Measurements from ENCODE around the gene KRI1.

Gene KRI1

GRCh38 chr19:10553943-10554381, 11.8 kb downstream of the KRI1 start:
- Histone ChIP-seq H3K4me1 (ENCODE audit: control insufficient read depth in 1 of 2, insufficient read depth in 2 of 2, low read length in 2 of 2) (no peaks in the 10 kb centered on the region), H4K91ac (ENCODE audit: low read depth, low read length) (no peak overlapping the region), H3K9me3 (ENCODE audit: insufficient read depth, low read depth, low read length) (peaks cover 5% of the 10 kb centered on the region), H3K79me2 (ENCODE audit: control insufficient read depth, insufficient read depth, low read length, poor library complexity) (no peaks in the 10 kb centered on the region), H4K8ac (ENCODE audit: low read depth, low read length) (no peak overlapping the region), H3K27ac (ENCODE audit: low read depth, low read length) (no peak overlapping the region), H2BK12ac (ENCODE audit: low read length) (no peak overlapping the region), H2AFZ (ENCODE audit: insufficient read depth, low read length, poor library complexity) (no peak overlapping the region), H3K23ac (ENCODE audit: low read length) (no peak overlapping the region), H2AK5ac (ENCODE audit: low read length) (no peak overlapping the region), H3K27me3 (ENCODE audit: insufficient read depth, low read length) (no peaks in the 10 kb centered on the region), H3K4me3 (ENCODE audit: low read depth, low read length) (no peak overlapping the region), H3K9ac (ENCODE audit: low read length) (no peak overlapping the region), H3K36me3 (ENCODE audit: control insufficient read depth in 1 of 2, insufficient read depth in 2 of 2, low read length in 2 of 2) (peaks cover 54 to 63% of the 10 kb centered on the region in 2 experiments), H3K4me2 (ENCODE audit: low read length) (no peak overlapping the region), H3K18ac (ENCODE audit: low read length) (no peak overlapping the region), H4K12ac (ENCODE audit: low read depth, low read length) (no peak overlapping the region), H3K79me1 (ENCODE audit: low read length) (no peaks in the 10 kb centered on the region), H3K14ac (ENCODE audit: low read length) (no peak overlapping the region), H3K4ac (ENCODE audit: low read depth, low read length) (no peak overlapping the region), H2BK120ac (ENCODE audit: insufficient read depth, low read length, poor library complexity) (no peak overlapping the region), H2BK5ac (ENCODE audit: low read depth, low read length, poor library complexity) (no peak overlapping the region)
- no CpG with 5 or more reads among the region's 12 CpGs for WGBS (ENCODE audit: extremely low coverage, insufficient coverage, insufficient read length)
- DNase-seq = no peak

- Histone ChIP-seq H3K79me2 (ENCODE audit: control insufficient read depth, insufficient read depth, low read length, poor library complexity) (no peaks in the 10 kb centered on the region), H3K79me1 (ENCODE audit: low read length) (no peaks in the 10 kb centered on the region), H3K14ac (ENCODE audit: low read length) (no peak overlapping the region), H3K18ac (ENCODE audit: low read length) (no peak overlapping the region), H3K27ac (ENCODE audit: low read depth, low read length) (no peak overlapping the region), H2AK5ac (ENCODE audit: low read length) (no peak overlapping the region), H4K12ac (ENCODE audit: low read depth, low read length) (no peak overlapping the region), H3K4me3 (ENCODE audit: low read depth, low read length) (no peak overlapping the region), H3K9me3 (ENCODE audit: insufficient read depth, low read depth, low read length) (peaks cover 5% of the 10 kb centered on the region), H3K23ac (ENCODE audit: low read length) (no peak overlapping the region), H4K8ac (ENCODE audit: low read depth, low read length) (no peak overlapping the region), H2AFZ (ENCODE audit: insufficient read depth, low read length, poor library complexity) (no peak overlapping the region), H2BK120ac (ENCODE audit: insufficient read depth, low read length, poor library complexity) (no peak overlapping the region), H3K36me3 (ENCODE audit: control insufficient read depth in 1 of 2, insufficient read depth in 2 of 2, low read length in 2 of 2) (peaks cover 54 to 67% of the 10 kb centered on the region in 2 experiments), H3K4me2 (ENCODE audit: low read length) (no peak overlapping the region), H3K9ac (ENCODE audit: low read length) (no peak overlapping the region), H2BK12ac (ENCODE audit: low read length) (no peak overlapping the region), H3K4me1 (ENCODE audit: control insufficient read depth in 1 of 2, insufficient read depth in 2 of 2, low read length in 2 of 2) (no peaks in the 10 kb centered on the region), H2BK5ac (ENCODE audit: low read depth, low read length, poor library complexity) (no peak overlapping the region), H4K91ac (ENCODE audit: low read depth, low read length) (no peak overlapping the region), H3K4ac (ENCODE audit: low read depth, low read length) (no peak overlapping the region), H3K27me3 (ENCODE audit: insufficient read depth, low read length) (no peaks in the 10 kb centered on the region)
- DNase-seq = no peak
- no CpG with 5 or more reads among the region's 13 CpGs for WGBS (ENCODE audit: extremely low coverage, insufficient coverage, insufficient read length)
These were observed 12.6 kb downstream of the KRI1 start for GRCh38 chr19:10553087-10553667.

DNA sequence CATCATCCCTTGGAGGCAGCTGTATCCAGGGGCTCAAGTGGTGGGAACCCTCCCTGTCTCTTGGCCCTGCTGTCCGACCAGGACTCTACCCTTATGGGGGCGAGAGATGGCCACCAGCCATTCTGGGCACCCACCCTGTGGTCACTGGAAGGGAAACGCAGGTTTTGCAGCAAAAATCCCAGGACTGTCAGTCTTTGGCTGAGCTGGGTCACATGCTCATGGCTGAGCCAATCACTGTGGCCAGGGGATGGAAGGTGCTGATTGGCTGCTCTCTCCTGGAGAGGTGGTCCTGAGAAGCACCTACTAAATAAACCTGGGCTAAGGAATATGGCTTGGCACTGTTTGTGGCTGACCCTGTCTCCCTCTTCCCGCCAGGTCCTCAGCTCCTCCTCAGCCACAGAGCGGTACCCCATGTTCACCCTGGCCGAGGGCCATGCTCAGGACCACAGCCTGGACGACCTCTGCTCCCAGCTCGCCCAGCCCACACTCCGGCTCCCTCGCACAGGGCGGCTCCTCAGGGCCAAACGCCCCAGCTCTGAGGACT, 13.2 kb downstream of the KRI1 start:
- no peak overlapping the region for H4K12ac ChIP-seq (ENCODE audit: low read depth, low read length)
- H2BK12ac ChIP-seq (ENCODE audit: low read length) = no peak overlapping the region
- H2BK120ac ChIP-seq (ENCODE audit: insufficient read depth, low read length, poor library complexity) = no peak overlapping the region
- H3K9me3 ChIP-seq (ENCODE audit: insufficient read depth, low read depth, low read length) = peaks cover 5% of the 10 kb centered on the region
- H3K36me3 ChIP-seq (ENCODE audit: control insufficient read depth in 1 of 2, insufficient read depth in 2 of 2, low read length in 2 of 2) = peaks cover 48 to 61% of the 10 kb centered on the region in 2 experiments
- no peaks in the 10 kb centered on the region for H3K79me1 ChIP-seq (ENCODE audit: low read length)
- DNase-seq = no peak
- no peak overlapping the region for H4K91ac ChIP-seq (ENCODE audit: low read depth, low read length)
- H3K9ac ChIP-seq (ENCODE audit: low read length) = no peak overlapping the region
- H3K4me2 ChIP-seq (ENCODE audit: low read length) = no peak overlapping the region
- no peak overlapping the region for H4K8ac ChIP-seq (ENCODE audit: low read depth, low read length)
- H3K4ac ChIP-seq (ENCODE audit: low read depth, low read length) = no peak overlapping the region
- H3K18ac ChIP-seq (ENCODE audit: low read length) = no peak overlapping the region
- H3K4me1 ChIP-seq (ENCODE audit: control insufficient read depth in 1 of 2, insufficient read depth in 2 of 2, low read length in 2 of 2) = no peaks in the 10 kb centered on the region
- no peak overlapping the region for H2AFZ ChIP-seq (ENCODE audit: insufficient read depth, low read length, poor library complexity)
- no peak overlapping the region for H3K23ac ChIP-seq (ENCODE audit: low read length)
- H3K79me2 ChIP-seq (ENCODE audit: control insufficient read depth, insufficient read depth, low read length, poor library complexity) = no peaks in the 10 kb centered on the region
- H3K27ac ChIP-seq (ENCODE audit: low read depth, low read length) = no peak overlapping the region
- H3K4me3 ChIP-seq (ENCODE audit: low read depth, low read length) = no peak overlapping the region
- no peaks in the 10 kb centered on the region for H3K27me3 ChIP-seq (ENCODE audit: insufficient read depth, low read length)
- no peak overlapping the region for H2BK5ac ChIP-seq (ENCODE audit: low read depth, low read length, poor library complexity)
- no peak overlapping the region for H2AK5ac ChIP-seq (ENCODE audit: low read length)
- WGBS (ENCODE audit: extremely low coverage, insufficient coverage, insufficient read length) = no CpG with 5 or more reads among the region's 12 CpGs
- H3K14ac ChIP-seq (ENCODE audit: low read length) = no peak overlapping the region

DNA sequence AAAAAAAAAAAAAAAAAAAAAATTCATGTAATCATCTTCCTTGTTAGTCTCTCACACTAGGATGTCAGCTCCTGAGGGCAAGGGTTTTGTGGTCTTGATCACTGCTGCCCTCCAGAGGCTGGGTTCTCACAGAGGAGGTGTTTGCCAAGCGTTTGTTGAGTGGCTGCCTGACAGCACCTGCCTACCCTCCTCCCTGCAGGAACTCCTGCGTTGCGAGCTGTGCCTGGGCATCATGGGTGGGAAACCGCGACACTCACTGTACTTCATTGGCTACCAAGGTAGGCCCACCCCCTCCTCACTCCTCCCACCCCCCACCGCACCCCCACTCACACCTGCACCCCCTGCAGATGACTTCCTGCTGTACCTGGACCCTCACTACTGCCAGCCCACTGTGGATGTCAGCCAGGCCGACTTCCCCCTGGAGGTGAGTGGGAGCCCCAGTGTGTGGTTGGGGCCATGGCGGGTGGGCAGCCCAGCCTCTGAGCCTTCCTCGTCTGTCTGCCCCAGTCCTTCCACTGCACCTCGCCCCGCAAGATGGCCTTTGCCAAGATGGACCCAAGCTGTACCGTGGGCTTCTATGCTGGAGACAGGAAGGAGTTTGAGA, 14.0 kb downstream of the KRI1 start:
- no peak overlapping the region for H4K8ac ChIP-seq (ENCODE audit: low read depth, low read length)
- H4K91ac ChIP-seq (ENCODE audit: low read depth, low read length) = no peak overlapping the region
- H3K9ac ChIP-seq (ENCODE audit: low read length) = no peak overlapping the region
- no peak overlapping the region for H2BK5ac ChIP-seq (ENCODE audit: low read depth, low read length, poor library complexity)
- H3K79me1 ChIP-seq (ENCODE audit: low read length) = no peaks in the 10 kb centered on the region
- peak; percentile 84 to 89 for DNase-seq
- no peak overlapping the region for H3K4me2 ChIP-seq (ENCODE audit: low read length)
- H3K27me3 ChIP-seq (ENCODE audit: insufficient read depth, low read length) = no peaks in the 10 kb centered on the region
- peaks cover 3% of the 10 kb centered on the region for H3K9me3 ChIP-seq (ENCODE audit: insufficient read depth, low read depth, low read length)
- H3K4me1 ChIP-seq (ENCODE audit: control insufficient read depth in 1 of 2, insufficient read depth in 2 of 2, low read length in 2 of 2) = no peaks in the 10 kb centered on the region
- no peak overlapping the region for H3K23ac ChIP-seq (ENCODE audit: low read length)
- no peak overlapping the region for H2BK12ac ChIP-seq (ENCODE audit: low read length)
- no peak overlapping the region for H2BK120ac ChIP-seq (ENCODE audit: insufficient read depth, low read length, poor library complexity)
- no peak overlapping the region for H3K27ac ChIP-seq (ENCODE audit: low read depth, low read length)
- WGBS (ENCODE audit: extremely low coverage, insufficient coverage, insufficient read length) = no CpG with 5 or more reads among the region's 12 CpGs
- peaks cover 49 to 63% of the 10 kb centered on the region in 2 experiments for H3K36me3 ChIP-seq (ENCODE audit: control insufficient read depth in 1 of 2, insufficient read depth in 2 of 2, low read length in 2 of 2)
- H4K12ac ChIP-seq (ENCODE audit: low read depth, low read length) = no peak overlapping the region
- no peak overlapping the region for H2AFZ ChIP-seq (ENCODE audit: insufficient read depth, low read length, poor library complexity)
- no peak overlapping the region for H3K4ac ChIP-seq (ENCODE audit: low read depth, low read length)
- H3K79me2 ChIP-seq (ENCODE audit: control insufficient read depth, insufficient read depth, low read length, poor library complexity) = no peaks in the 10 kb centered on the region
- no peak overlapping the region for H3K14ac ChIP-seq (ENCODE audit: low read length)
- no peak overlapping the region for H3K18ac ChIP-seq (ENCODE audit: low read length)
- no peak overlapping the region for H3K4me3 ChIP-seq (ENCODE audit: low read depth, low read length)
- no peak overlapping the region for H2AK5ac ChIP-seq (ENCODE audit: low read length)

Measured in trophoblast cell (in vitro differentiated cells and primary cell).